ENCODE measurements around the gene PDLIM1.

Gene PDLIM1, protein sequence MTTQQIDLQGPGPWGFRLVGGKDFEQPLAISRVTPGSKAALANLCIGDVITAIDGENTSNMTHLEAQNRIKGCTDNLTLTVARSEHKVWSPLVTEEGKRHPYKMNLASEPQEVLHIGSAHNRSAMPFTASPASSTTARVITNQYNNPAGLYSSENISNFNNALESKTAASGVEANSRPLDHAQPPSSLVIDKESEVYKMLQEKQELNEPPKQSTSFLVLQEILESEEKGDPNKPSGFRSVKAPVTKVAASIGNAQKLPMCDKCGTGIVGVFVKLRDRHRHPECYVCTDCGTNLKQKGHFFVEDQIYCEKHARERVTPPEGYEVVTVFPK

DNA sequence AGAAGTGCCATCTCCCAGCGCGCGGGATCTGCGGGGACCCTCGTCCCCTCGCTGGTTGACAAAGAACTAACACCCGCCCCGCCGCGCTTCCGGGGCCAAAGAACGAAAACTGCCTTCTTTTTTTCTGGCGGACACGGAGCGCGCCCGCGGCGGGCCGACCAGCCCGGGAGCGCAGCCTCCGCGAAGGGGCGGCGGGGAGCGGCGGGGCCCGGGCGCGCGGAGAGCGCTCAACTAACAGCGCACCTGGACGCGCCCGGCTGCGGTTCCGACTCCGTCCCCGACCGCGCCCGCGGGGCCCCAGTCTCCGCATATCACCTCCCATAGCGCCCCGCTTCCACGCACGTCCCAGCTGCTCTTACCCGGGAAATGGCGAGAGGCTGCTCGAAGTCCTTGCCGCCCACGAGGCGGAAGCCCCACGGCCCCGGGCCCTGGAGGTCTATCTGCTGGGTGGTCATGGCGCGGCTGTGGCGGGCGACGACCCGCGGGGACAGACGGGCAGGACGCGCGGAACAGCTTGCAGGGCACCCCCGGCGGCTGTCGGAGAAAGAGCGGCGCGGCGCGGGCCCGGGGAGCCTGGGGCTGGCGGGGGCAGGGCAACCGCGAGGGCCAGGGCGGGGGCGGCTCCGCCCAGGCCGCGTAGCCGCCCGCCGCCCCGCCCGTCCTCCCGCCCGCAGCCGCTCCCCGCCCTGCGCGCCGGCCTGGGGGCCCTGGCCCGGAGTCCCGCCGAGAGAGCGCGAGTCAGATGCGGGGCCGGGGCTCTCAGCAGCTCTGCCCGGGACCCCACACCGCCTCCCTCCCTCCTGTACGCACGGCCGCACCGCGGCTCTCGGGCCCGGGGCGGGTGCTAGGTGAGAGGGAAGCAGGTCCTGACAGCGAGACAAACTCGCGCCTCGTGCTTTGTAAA lies at the start of gene PDLIM1:
Gene PDLIM1, minus strand, starts transcription at position 543 of the 904 bp plus-strand sequence. Its CDS starts 88 bp downstream, at position 455.
- Mint-ChIP-seq H3K9me3 (no peaks in the 10 kb centered on the region), H3K4me3 (peak within 1 kb of the TSS; percentile 73), H3K27me3 (peaks cover 44% of the 10 kb centered on the region), H3K27ac (peak within 1 kb of the TSS; percentile 68), H3K36me3 (ENCODE audit: low read depth) (no peaks in the 10 kb centered on the region), H3K4me1 (ENCODE audit: low read depth) (peaks cover 34% of the 10 kb centered on the region)

DNA sequence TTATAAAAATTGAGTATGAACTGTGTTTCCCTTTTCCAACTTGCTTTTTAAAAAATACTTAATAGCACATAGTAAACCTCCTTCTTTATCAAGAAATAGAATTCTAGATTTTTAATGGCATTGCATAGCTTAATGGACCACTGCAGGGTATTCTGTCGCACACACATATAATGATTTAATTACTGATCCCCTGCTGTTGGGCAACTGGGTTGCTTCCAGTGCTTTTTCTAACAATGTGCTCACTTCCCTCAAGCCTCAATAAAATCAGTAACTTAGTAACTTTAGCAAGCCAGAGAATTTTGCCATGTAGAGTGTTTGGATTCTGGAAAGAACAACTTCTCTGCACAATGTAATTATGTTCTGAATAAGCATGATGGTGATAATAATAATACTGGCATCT lies 49.1 kb upstream of the PDLIM1 start:
- Mint-ChIP-seq H3K27me3 (no peaks in the 10 kb centered on the region), H3K27ac (no peak overlapping the region), H3K36me3 (ENCODE audit: low read depth) (no peaks in the 10 kb centered on the region), H3K4me3 (no peak overlapping the region), H3K4me1 (ENCODE audit: low read depth) (no peaks in the 10 kb centered on the region), H3K9me3 (no peaks in the 10 kb centered on the region)

DNA sequence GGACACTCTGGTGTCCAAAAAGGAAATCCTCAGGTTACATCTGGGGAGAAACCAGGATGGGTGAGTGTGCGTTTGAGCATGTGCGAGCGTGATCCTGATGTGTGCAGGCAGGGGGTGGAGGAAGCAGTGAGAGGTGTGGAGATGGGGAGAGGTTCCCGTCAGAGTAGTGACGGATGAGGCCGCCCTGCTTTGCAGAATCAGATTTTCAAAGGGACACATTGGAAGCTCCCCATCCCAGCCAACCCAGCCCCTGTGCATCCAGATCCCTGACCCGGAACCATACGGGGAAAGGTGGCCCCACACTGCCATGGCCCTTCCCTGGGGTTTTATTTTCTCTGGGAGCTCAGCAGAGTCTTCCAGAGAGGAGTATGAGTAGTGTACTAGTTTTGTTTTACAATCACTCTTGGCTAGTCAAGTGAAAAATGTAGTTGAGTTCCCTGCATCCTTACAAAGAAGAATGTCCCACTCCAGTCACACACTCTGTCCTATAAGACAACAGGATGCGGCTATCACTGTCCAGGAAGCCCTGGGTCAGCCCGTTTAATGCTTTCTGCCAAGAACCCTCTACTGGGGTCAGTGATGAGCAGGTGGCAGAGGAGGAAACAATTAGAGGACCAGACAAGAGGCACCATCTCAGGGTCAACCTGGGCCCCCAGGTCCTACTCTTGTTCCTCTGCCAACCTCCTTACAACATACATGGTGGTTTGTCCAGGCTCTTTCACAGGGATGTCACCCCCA lies 46.8 kb upstream of the PDLIM1 start:
- H3K4me1 Mint-ChIP-seq (ENCODE audit: low read depth), result no peaks in the 10 kb centered on the region
- H3K36me3 Mint-ChIP-seq (ENCODE audit: low read depth), result no peaks in the 10 kb centered on the region
- no peak overlapping the region for H3K4me3 Mint-ChIP-seq
- H3K27ac Mint-ChIP-seq, result no peak overlapping the region
- H3K9me3 Mint-ChIP-seq, result no peaks in the 10 kb centered on the region
- no peaks in the 10 kb centered on the region for H3K27me3 Mint-ChIP-seq

DNA sequence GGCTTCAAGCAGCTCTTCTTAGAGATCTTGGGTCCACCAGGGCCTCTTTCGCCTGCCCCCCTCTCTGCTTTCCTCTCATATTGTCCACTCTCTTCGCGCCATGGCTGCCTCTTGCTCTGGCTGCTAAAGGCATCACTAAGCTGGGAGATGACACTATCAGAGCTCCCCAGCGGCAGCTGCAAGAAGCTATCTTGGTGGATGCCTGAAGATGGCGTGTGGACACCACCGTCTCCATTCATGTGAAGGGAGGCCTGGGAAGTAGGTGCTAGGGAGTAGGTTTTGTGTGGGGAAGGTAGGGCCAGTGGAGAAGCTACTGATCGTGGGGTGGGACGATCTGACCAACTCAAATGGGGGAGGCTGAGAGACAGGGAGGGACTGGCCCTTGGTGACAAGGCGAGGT lies 45.9 kb upstream of the PDLIM1 start:
- Mint-ChIP-seq H3K36me3 (ENCODE audit: low read depth) (no peaks in the 10 kb centered on the region), H3K4me1 (ENCODE audit: low read depth) (no peaks in the 10 kb centered on the region), H3K27ac (no peak overlapping the region), H3K4me3 (no peak overlapping the region), H3K9me3 (no peaks in the 10 kb centered on the region), H3K27me3 (no peaks in the 10 kb centered on the region)

DNA sequence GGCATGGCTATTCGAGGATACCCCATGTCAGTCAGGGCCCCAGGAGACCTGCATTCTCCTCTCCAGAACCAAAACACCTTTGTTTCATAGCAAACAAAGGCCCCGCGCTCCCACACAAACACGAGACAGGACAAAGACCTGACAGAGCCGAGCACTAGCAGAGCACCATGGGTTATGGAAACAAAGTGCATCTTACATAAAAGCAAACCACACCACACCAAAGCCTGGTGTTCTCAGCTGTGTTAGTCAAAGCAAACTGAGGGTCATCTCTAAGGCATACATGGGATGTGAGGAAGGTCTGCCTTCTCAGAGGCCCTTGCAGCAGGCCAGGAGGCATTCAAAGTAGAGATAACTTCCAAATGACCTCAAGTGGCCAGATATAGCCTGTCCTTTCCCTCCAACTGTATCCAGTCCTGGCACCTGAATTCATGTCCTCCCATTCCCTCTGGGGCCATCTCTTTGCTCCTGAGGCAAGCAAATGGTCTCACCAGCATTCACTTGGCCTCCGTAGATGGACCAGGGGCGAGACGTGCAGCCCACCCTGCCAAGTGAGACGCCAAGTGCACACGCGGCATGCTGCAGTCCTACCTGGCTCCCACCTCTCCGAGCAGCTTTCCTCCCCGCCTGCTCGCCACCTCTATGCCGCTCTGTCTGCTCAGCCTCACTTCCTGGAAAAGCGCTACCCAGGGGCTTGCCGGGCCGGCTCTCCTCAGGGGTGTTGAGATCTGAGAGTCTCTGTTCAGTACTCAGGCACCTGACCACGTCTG lies 45.3 kb upstream of the PDLIM1 start:
- H3K4me3 Mint-ChIP-seq, result no peak overlapping the region
- no peak overlapping the region for H3K27ac Mint-ChIP-seq
- H3K9me3 Mint-ChIP-seq, result no peaks in the 10 kb centered on the region
- no peaks in the 10 kb centered on the region for H3K4me1 Mint-ChIP-seq (ENCODE audit: low read depth)
- H3K36me3 Mint-ChIP-seq (ENCODE audit: low read depth), result no peaks in the 10 kb centered on the region
- H3K27me3 Mint-ChIP-seq, result no peaks in the 10 kb centered on the region

DNA sequence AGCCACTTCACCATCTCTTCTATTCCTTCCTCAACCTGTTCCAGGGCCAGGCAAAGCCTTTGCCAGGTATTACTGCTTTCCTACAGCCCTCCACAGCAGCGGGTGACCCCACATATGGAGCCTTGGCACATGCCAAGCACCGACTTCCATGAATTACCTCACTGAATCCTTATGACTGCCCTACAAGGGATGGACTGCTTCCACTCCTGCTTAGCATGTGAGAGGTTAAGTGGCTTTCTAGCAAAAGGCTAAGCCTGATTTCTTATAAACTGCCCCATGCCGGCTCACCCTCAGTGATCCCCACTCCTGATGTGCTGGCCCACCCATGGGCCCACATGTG lies 44.0 kb upstream of the PDLIM1 start:
- H3K4me3 Mint-ChIP-seq, result no peak overlapping the region

DNA sequence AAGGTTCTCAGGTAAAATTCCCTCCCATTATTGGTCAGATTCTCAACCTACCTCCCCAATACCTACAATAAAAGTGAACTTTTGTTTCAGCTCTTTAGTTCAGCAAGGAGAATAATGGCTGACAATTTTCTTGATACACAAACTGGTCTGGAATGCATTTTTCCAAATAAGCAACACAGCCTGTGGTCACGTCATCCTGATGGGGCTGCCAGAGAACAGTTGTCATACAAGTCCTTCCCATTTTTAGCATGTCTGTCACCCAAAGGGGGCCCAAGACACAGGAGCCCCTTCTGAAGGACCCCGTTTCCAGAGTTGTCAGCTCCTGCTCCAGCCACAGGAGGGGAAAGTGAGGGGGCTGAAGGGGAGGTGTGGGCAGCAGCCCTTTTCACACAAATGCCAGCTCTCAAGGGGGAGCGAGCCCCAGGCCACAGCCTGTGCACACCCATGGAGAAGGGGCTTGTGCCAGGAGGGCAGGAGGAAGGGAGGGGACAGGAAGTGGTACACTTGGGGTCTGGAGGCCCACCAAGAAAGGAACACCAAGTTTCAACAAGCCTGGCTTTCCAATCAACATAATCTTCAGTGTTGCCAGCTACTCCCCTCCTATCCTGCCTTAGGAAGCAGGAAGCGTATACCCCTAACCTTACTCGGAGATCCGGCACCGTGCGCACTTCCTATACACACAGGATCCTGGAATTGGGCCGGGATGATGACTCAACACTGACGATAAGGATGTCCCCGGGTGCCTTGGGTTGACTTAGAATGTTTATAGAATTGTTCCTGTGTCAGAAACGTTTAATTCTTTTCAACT lies 43.4 kb upstream of the PDLIM1 start:
- no peak overlapping the region for H3K27ac Mint-ChIP-seq
- no peaks in the 10 kb centered on the region for H3K9me3 Mint-ChIP-seq
- H3K4me1 Mint-ChIP-seq (ENCODE audit: low read depth), result no peaks in the 10 kb centered on the region
- H3K27me3 Mint-ChIP-seq, result no peaks in the 10 kb centered on the region
- no peak overlapping the region for H3K4me3 Mint-ChIP-seq
- no peaks in the 10 kb centered on the region for H3K36me3 Mint-ChIP-seq (ENCODE audit: low read depth)

More for the DNA sequence above, 44.0 kb upstream of the PDLIM1 start:
- Mint-ChIP-seq H3K27ac (no peak overlapping the region), H3K4me1 (ENCODE audit: low read depth) (no peaks in the 10 kb centered on the region), H3K9me3 (no peaks in the 10 kb centered on the region), H3K36me3 (ENCODE audit: low read depth) (no peaks in the 10 kb centered on the region), H3K27me3 (no peaks in the 10 kb centered on the region)

DNA sequence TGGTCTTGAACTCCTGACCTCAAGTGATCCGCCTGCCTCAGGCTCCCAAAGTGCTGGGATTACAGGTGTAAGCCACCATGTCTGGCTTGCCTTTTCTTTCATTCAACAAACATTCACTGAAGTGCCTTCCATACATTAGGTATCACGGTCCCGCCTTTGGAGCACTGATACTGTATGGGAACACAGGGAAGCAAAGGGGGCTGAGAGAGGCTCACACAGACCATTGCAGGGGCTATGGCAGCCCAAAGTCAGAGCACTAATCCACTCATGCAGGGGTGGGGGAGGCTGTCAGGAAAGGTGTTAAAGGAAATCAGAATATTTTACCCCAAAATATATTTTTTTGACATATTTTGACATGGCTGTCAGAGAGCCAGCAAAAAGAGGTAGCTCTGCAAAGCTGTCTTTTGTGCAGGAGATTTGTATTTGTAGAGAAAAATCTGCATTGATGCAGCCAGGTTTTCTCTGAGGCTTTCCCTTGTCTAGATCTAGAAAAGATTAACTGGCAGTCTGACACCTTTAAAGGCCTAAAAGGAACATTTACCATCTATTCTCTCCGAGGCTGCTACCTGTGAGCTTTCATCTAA lies 42.0 kb upstream of the PDLIM1 start:
- H3K27ac Mint-ChIP-seq, result no peak overlapping the region
- no peaks in the 10 kb centered on the region for H3K9me3 Mint-ChIP-seq
- no peaks in the 10 kb centered on the region for H3K27me3 Mint-ChIP-seq
- no peaks in the 10 kb centered on the region for H3K36me3 Mint-ChIP-seq (ENCODE audit: low read depth)
- no peak overlapping the region for H3K4me3 Mint-ChIP-seq
- H3K4me1 Mint-ChIP-seq (ENCODE audit: low read depth), result no peaks in the 10 kb centered on the region

DNA sequence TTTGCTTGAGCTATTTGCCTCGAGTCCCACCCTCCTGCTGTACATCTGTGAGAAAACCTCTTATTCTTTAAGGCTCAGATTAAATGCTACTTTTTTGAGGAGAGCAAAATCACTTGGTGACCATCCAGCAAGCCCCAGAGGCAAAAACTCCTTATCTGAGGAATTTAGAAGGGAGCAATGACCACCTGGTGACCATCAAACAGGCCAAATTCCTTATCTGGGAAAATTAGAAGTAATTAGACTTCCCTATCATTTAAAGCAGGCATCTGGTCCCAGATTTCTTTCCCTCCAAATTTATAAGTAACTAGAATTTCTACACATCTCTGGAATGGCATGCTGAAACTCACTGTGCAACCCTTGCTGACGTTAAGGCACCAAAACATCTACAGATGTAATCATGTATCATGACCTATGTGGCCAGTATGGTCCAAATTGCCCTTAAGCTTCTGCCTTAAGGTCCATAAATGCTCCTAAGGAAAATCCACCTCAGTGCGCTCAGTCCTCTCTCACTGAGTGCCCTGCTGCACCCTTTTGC lies 40.9 kb upstream of the PDLIM1 start:
- Mint-ChIP-seq H3K4me3 (no peak overlapping the region), H3K36me3 (ENCODE audit: low read depth) (no peaks in the 10 kb centered on the region)

DNA sequence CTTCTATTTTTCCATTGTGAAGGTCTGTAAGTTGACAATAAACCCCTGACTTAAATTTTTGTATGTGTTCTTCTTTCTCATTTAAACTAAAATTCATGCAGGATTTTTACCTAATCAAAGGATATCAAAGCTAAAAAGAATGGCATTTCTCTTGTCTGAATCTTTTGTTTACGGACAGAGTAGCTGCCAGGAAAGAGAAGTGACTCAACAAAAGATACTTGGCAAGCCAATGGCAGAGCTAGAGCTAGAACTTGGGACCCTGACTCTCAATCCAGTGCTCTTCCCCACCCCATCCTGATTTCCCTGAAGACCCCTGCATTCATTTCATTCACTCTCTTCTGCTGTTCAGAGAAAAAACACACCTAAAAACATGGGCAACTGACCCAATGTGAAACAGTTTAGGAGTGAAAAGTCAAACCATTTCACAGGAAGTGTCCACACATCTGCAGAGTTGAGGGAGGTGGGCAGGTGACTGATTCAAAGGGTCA lies 40.2 kb upstream of the PDLIM1 start:
- Mint-ChIP-seq H3K27me3 (no peaks in the 10 kb centered on the region), H3K27ac (no peak overlapping the region), H3K36me3 (ENCODE audit: low read depth) (no peaks in the 10 kb centered on the region), H3K4me1 (ENCODE audit: low read depth) (no peaks in the 10 kb centered on the region), H3K4me3 (no peak overlapping the region), H3K9me3 (no peaks in the 10 kb centered on the region)

More for the DNA sequence above, 40.9 kb upstream of the PDLIM1 start:
- Mint-ChIP-seq H3K27ac (no peak overlapping the region), H3K27me3 (no peaks in the 10 kb centered on the region), H3K4me1 (ENCODE audit: low read depth) (no peaks in the 10 kb centered on the region), H3K9me3 (no peaks in the 10 kb centered on the region)

DNA sequence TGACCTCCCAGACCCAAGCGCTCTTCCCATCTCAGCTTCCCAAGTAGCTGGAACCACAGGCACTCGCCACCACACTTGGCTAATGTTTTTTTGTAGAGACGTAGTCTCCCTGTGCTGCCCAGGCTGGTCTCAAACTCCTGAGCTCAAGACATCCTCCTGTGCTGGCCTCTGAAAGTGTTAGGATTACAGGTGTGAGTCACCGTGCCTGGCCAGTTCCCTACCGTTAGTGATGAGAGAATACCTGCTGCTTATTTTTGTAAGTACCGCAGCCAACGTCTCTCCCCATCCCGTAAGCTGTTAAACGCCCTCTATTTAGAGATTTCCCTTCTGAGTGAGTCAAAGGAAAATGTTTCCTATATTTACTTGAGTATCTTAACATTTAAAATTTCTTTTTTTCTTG lies 38.5 kb upstream of the PDLIM1 start:
- Mint-ChIP-seq H3K4me1 (ENCODE audit: low read depth) (no peaks in the 10 kb centered on the region), H3K36me3 (ENCODE audit: low read depth) (no peaks in the 10 kb centered on the region), H3K4me3 (no peak overlapping the region), H3K27ac (no peak overlapping the region), H3K9me3 (no peaks in the 10 kb centered on the region), H3K27me3 (no peaks in the 10 kb centered on the region)

DNA sequence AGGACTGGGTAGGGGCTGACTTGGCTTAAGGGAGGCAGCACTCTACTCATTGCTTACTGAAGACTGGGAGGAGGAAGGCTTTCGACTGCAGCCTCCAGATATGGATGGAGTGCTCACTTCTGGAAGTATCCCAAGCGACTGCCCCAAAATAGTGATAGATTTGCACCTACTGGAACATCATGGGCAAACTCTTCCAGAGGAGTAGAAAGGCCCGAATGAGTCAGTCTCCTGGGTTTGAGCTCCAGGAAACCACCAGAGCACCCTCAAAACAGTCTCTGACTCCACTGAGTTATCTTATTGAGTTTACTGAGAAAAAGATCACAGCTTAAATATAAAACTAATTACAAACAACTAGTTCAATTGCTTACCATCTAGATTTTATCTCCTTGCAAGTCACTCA lies 37.2 kb upstream of the PDLIM1 start:
- Mint-ChIP-seq H3K27me3 (no peaks in the 10 kb centered on the region), H3K9me3 (no peaks in the 10 kb centered on the region), H3K4me1 (ENCODE audit: low read depth) (no peaks in the 10 kb centered on the region), H3K27ac (no peak overlapping the region), H3K36me3 (ENCODE audit: low read depth) (no peaks in the 10 kb centered on the region), H3K4me3 (no peak overlapping the region)

DNA sequence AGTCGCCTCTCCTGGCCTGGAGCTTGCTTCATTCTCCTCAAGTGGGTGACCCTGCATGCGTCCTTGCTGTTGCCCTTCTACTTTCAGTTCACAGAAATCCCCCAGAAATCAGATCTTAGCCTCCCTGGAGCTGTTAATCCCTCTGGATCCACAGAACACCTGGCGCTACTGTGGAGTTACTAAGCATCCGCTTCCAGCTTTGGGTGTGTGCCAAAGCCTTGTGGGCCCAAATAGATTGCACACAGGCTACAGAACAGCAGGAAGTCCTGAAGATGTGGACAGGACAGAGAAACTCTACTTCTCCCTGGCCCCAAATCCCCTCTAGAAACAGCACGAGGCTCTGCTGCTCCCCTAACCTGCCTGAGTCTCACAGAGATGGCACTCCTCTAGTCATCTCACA lies 36.6 kb upstream of the PDLIM1 start:
- Mint-ChIP-seq H3K27ac (no peak overlapping the region), H3K4me1 (ENCODE audit: low read depth) (no peaks in the 10 kb centered on the region), H3K27me3 (no peaks in the 10 kb centered on the region)

More for the DNA sequence above, 36.6 kb upstream of the PDLIM1 start:
- Mint-ChIP-seq H3K9me3 (no peaks in the 10 kb centered on the region), H3K4me3 (no peak overlapping the region), H3K36me3 (ENCODE audit: low read depth) (no peaks in the 10 kb centered on the region)
